ENCODE results near the gene CAMTA1. TPM values are rescaled to one million over a fixed set of nuclear protein-coding genes. Genes with fewer than 3 reads are reported as not detected.

Gene CAMTA1
- total RNA-seq, 3 donors from 2014 or later: 73.4 to 114 (median 82.6) TPM

- ATAC-seq (no peak), DNase-seq (no peak)
- Histone ChIP-seq H3K4me1 (ENCODE audit: low read depth) (no peaks in the 10 kb centered on the region), H3K4me3 (no peak overlapping the region), H3K9me3 (no peaks in the 10 kb centered on the region), H3K36me3 (ENCODE audit: low read depth) (no peaks in the 10 kb centered on the region)
- no peak for TF ChIP-seq CTCF (IDR thresholded peaks at IDR 0.05)
- intact Hi-C loops (cut with DNase I, micrococcal nuclease): no loop called here
Observed at GRCh38 chr1:7382971-7383370, 597.7 kb downstream of the CAMTA1 start.

- DNase-seq (no peak), ATAC-seq (no peak)
- no peak overlapping the region for H3K4me3 ChIP-seq
- no peaks in the 10 kb centered on the region for H3K9me3 ChIP-seq
- no peaks in the 10 kb centered on the region for H3K36me3 ChIP-seq (ENCODE audit: low read depth)
- TF ChIP-seq CTCF (IDR thresholded peaks at IDR 0.05): no peak
- intact Hi-C loops (cut with DNase I, micrococcal nuclease): no loop called here
- no peaks in the 10 kb centered on the region for H3K4me1 ChIP-seq (ENCODE audit: low read depth)
Observed at GRCh38 chr1:7383671-7384520, 598.6 kb downstream of the CAMTA1 start.

GRCh38 chr1:7384679-7385078, 599.4 kb downstream of the CAMTA1 start:
- Histone ChIP-seq H3K9me3 (no peaks in the 10 kb centered on the region), H3K4me1 (ENCODE audit: low read depth) (no peaks in the 10 kb centered on the region), H3K36me3 (ENCODE audit: low read depth) (no peaks in the 10 kb centered on the region), H3K4me3 (no peak overlapping the region)
- DNase-seq: no peak
- intact Hi-C loops (cut with DNase I, micrococcal nuclease): no loop called here
- TF ChIP-seq CTCF (IDR thresholded peaks at IDR 0.05): no peak
- no peak for ATAC-seq

- ATAC-seq (no peak), DNase-seq (no peak)
- Histone ChIP-seq H3K9me3 (no peaks in the 10 kb centered on the region), H3K4me1 (ENCODE audit: low read depth) (no peaks in the 10 kb centered on the region), H3K36me3 (ENCODE audit: low read depth) (no peaks in the 10 kb centered on the region), H3K4me3 (no peak overlapping the region)
- TF ChIP-seq CTCF (IDR thresholded peaks at IDR 0.05): no peak
- intact Hi-C loops (cut with DNase I, micrococcal nuclease): no loop called here
Observed at GRCh38 chr1:7385471-7386225, 600.4 kb downstream of the CAMTA1 start.

- DNase-seq (no peak), ATAC-seq (no peak)
- Histone ChIP-seq H3K36me3 (ENCODE audit: low read depth) (no peaks in the 10 kb centered on the region), H3K9me3 (no peaks in the 10 kb centered on the region), H3K4me1 (ENCODE audit: low read depth) (no peaks in the 10 kb centered on the region), H3K4me3 (no peak overlapping the region)
- TF ChIP-seq CTCF (IDR thresholded peaks at IDR 0.05): no peak
- intact Hi-C loops (cut with DNase I, micrococcal nuclease): no loop called here
Observed at GRCh38 chr1:7386226-7387052, 601.2 kb downstream of the CAMTA1 start.

All from mucosa of descending colon (tissue), 3 donors.